A673 (cell line): ENCODE measurements around the gene MATN1.

Source experiments
- EZH2 ChIP-seq: fragments of 200-600 bp; sonication (generic); IDR thresholded peaks from 2 replicates; pipeline ENCODE4 v1.6.1; 2017; ENCODE audit warnings: borderline replicate concordance, low read depth, mild to moderate bottlenecking, mixed read lengths, antibody characterized with exemption, low read length; ENCODE audit not compliant: poor library complexity, severe bottlenecking
- TF ChIP-seq, protein P1 (sequence below): fragments of 300-800, 200-600 bp; sonication (generic); conservative IDR thresholded peaks from 2 replicates; pipeline ENCODE4 v1.5.1; 2017; ENCODE audit warnings: low read depth, mild to moderate bottlenecking, antibody characterized with exemption, low read length, moderate library complexity, mixed read lengths

DNA sequence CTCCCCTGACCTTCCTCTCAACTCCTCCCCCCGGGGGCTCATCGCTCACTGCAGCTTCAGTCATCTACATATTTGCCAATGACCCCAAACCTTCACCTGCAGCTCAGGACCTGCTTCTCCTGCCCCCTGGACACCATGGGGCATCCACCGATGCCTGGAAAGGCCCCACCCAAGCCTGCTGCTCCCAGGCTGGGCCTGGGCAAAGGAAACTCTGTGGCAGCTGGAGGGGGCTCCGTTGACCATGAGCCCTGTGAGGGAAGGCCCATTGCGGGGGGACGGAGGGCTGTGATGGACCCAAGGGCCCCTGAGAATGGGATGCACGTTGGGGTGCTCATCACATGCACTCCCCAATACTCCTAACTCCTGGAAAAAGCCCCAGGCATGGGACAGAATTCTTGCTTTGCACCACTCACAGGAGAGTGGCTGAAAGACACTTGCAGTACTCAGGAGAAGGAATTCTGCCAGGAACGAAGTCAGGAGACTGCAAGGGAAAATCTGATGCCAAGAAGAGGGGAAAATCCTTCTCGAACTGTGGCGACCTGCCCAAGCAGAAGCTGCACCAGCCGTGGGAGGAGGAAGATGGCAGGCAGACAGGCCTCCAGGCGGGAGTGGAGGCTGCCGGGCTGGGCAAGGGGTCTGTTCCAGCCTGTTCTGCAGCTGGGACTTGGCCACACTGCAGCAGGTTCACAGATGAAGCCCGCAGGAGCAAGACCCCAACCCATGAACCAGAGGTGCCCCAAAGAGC lies 18.4 kb downstream of the MATN1 start:
- TF ChIP-seq, protein P1, sequence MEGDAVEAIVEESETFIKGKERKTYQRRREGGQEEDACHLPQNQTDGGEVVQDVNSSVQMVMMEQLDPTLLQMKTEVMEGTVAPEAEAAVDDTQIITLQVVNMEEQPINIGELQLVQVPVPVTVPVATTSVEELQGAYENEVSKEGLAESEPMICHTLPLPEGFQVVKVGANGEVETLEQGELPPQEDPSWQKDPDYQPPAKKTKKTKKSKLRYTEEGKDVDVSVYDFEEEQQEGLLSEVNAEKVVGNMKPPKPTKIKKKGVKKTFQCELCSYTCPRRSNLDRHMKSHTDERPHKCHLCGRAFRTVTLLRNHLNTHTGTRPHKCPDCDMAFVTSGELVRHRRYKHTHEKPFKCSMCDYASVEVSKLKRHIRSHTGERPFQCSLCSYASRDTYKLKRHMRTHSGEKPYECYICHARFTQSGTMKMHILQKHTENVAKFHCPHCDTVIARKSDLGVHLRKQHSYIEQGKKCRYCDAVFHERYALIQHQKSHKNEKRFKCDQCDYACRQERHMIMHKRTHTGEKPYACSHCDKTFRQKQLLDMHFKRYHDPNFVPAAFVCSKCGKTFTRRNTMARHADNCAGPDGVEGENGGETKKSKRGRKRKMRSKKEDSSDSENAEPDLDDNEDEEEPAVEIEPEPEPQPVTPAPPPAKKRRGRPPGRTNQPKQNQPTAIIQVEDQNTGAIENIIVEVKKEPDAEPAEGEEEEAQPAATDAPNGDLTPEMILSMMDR = no peak
- no peak for TF ChIP-seq EZH2
